Measurements from ENCODE around the gene RPL7A. TPM values are rescaled to one million over a fixed set of nuclear protein-coding genes. Genes with fewer than 3 reads are reported as not detected.

The RPL7A gene
- total and polyA plus RNA-seq, 2 of the 13 experiments (the other 11 are each of a cell fraction or from before 2014, with no cell fraction given), result 2,401 to 2,938 TPM

- no peak for TF ChIP-seq ZNF329 (CRISPR knock-in tag; IDR thresholded peaks at IDR 0.05; ENCODE audit: low read depth)
- TF ChIP-seq RAD51 (IDR thresholded peaks at IDR 0.05; ENCODE audit: borderline replicate concordance), result no peak
- no peak for TF ChIP-seq ZBTB34 (CRISPR knock-in tag; IDR thresholded peaks at IDR 0.05)
- TF ChIP-seq TBX3 (IDR thresholded peaks at IDR 0.05; ENCODE audit: borderline replicate concordance), result no peak
- TF ChIP-seq ARNT2 (CRISPR knock-in tag; IDR thresholded peaks at IDR 0.05; ENCODE audit: low read depth), result no peak
- TF ChIP-seq AFF4 (CRISPR knock-in tag; IDR thresholded peaks at IDR 0.05), result no peak
- TF ChIP-seq ZNF160 (CRISPR knock-in tag; IDR thresholded peaks at IDR 0.05), result no peak
- TF ChIP-seq SAFB2 (CRISPR knock-in tag; IDR thresholded peaks at IDR 0.05; ENCODE audit: borderline replicate concordance, low read depth), result no peak
- no peak for TF ChIP-seq ATF1 (CRISPR knock-in tag; IDR thresholded peaks at IDR 0.05)
- no peak for TF ChIP-seq CSRNP1 (CRISPR knock-in tag; IDR thresholded peaks at IDR 0.05)
- no peak for TF ChIP-seq ZNF335 (CRISPR knock-in tag; IDR thresholded peaks at IDR 0.05)
- TF ChIP-seq TAF1 (CRISPR knock-in tag; IDR thresholded peaks at IDR 0.05), result no peak
- no peak for TF ChIP-seq FOXK2 (IDR thresholded peaks at IDR 0.05)
- no peak for TF ChIP-seq HMG20B (CRISPR knock-in tag; conservative IDR thresholded peaks at IDR 0.05)
- no peak for TF ChIP-seq HDAC1 (CRISPR knock-in tag; IDR thresholded peaks at IDR 0.05)
- TF ChIP-seq SMYD3 (CRISPR knock-in tag; IDR thresholded peaks at IDR 0.05), result no peak
- TF ChIP-seq ZNF563 (CRISPR knock-in tag; IDR thresholded peaks at IDR 0.05), result no peak; the same call in 1 of the 2 replicates
- TF ChIP-seq ZNF572 (CRISPR knock-in tag; IDR thresholded peaks at IDR 0.05), result no peak
- no peak for TF ChIP-seq JUNB (CRISPR knock-in tag; IDR thresholded peaks at IDR 0.05; ENCODE audit: borderline replicate concordance)
- TF ChIP-seq ZKSCAN8 (CRISPR knock-in tag; IDR thresholded peaks at IDR 0.05; ENCODE audit: borderline replicate concordance), result no peak
Observed at GRCh38 chr9:133359399-133360175, 11.6 kb downstream of the RPL7A start (continued).

Data from HepG2 (cell line).